K562 (cell line): ENCODE results near the gene ACAD8. TPM values are rescaled to one million over a fixed set of nuclear protein-coding genes. Genes with fewer than 3 reads are reported as not detected.
A peak's percentile ranks its signal among the peaks of the same experiment; 100 is the strongest.

Experiments
- ATAC-seq: fragments of 200-7000 bp; cut with Tn5 transposase; 3 replicates; pipeline ENCODE4 v1.9.1; 2020; ENCODE audit warnings: moderate library complexity
- BruUV-seq: library from RNA; stranded (reverse); fragments of 400-500 nt; replicated peaks from 2 replicates; lab custom pipeline; 2021; lab: Mats Ljungman, UMichigan
- CTCF ChIA-PET: fragments of 300-600 bp; formaldehyde crosslinking; extraction: SDS; loops from one replicate; lab custom pipeline; 2021; ENCODE audit warnings: low intra/inter-chr PET ratio; lab: Yijun Ruan, JAX
- POLR2A ChIA-PET: fragments of 300-600, 350-650 bp; sonication (Branson Sonifier 250); formaldehyde crosslinking; extraction: SDS; loops from one replicate; lab custom pipeline; 2021; ENCODE audit warnings: antibody characterized with exemption, inconsistent platforms; lab: Yijun Ruan, JAX
- DNase-seq, 4 experiments: peaks; one replicate each; pipeline versions ENCODE4 v3.0.0 to v3.0.0-alpha.2; 2011 to 2018; ENCODE audit warnings: low spot score in 3 of 4, mixed read lengths in 3 of 4; ENCODE audit errors: extremely low read depth in 1 of 4
- FAIRE-seq: peaks from 2 replicates; lab custom pipeline; 2011; peaks lifted over from hg19 to GRCh38; lab: Jason Lieb, UNC
- H2AFZ ChIP-seq: 2 replicates; pipeline ENCODE4 v1.6.0; 2011; ENCODE audit warnings: low read depth, low read length, control low read depth, inconsistent platforms
- H3K27ac ChIP-seq: fragments of 200-600 bp; 3 replicates; pipeline ENCODE4 v1.8.0; 2011; ENCODE audit warnings: low read depth, mild to moderate bottlenecking, control low read depth, inconsistent platforms, low read length, moderate library complexity, mixed read lengths; ENCODE audit errors: extremely low read depth
- H3K27me3 ChIP-seq, 2 experiments: fragments of 300-600 bp in 1 of 2; 2 replicates in 1 of 2; 3 replicates in 1 of 2; pipeline versions ENCODE4 v1.6.0 to v1.8.0; 2011; ENCODE audit warnings: inconsistent platforms in 2 of 2, low read length in 2 of 2, mild to moderate bottlenecking in 1 of 2, mixed read lengths in 1 of 2, moderate library complexity in 1 of 2; ENCODE audit not compliant: control insufficient read depth in 2 of 2, insufficient read depth in 2 of 2
- H3K36me3 ChIP-seq: fragments of 300-600 bp; 3 replicates; pipeline ENCODE4 v1.8.0; 2011; ENCODE audit warnings: mild to moderate bottlenecking, low read length, inconsistent platforms; ENCODE audit not compliant: control insufficient read depth, insufficient read depth
- H3K4me1 ChIP-seq, 2 experiments: fragments of 200-600 bp in 1 of 2; replicated peaks in 1 of 2; 2 replicates in 1 of 2; 3 replicates in 1 of 2; pipeline versions ENCODE4 v1.5.1 to v1.8.0; 2011; ENCODE audit warnings: inconsistent platforms in 2 of 2, low read length in 2 of 2, mild to moderate bottlenecking in 1 of 2, mixed read lengths in 1 of 2, moderate library complexity in 1 of 2; ENCODE audit not compliant: control insufficient read depth in 2 of 2, insufficient read depth in 2 of 2
- H3K4me2 ChIP-seq: 2 replicates; pipeline ENCODE4 v1.6.1; 2011; ENCODE audit warnings: low read length, control low read depth, inconsistent platforms, mixed read lengths; ENCODE audit not compliant: insufficient read depth
- H3K4me3 ChIP-seq: fragments of 200-600 bp; sonication (generic), shearing (Covaris generic); 2 replicates; pipeline ENCODE4 v1.5.1; 2016; ENCODE audit warnings: control low read depth, inconsistent platforms
- H3K79me2 ChIP-seq: fragments of 200-600 bp; 3 replicates; pipeline ENCODE4 v1.8.0; 2011; ENCODE audit warnings: low read length, inconsistent platforms; ENCODE audit not compliant: control insufficient read depth, insufficient read depth
- H3K9ac ChIP-seq, 2 experiments: 2 replicates each; pipeline versions ENCODE4 v1.6.0 to v1.6.1; 2011; ENCODE audit warnings: low read depth in 2 of 2, low read length in 2 of 2, control low read depth in 1 of 2, inconsistent platforms in 1 of 2, mild to moderate bottlenecking in 1 of 2, mixed read lengths in 1 of 2; ENCODE audit not compliant: insufficient read depth in 1 of 2
- H3K9me1 ChIP-seq: one replicate; pipeline ENCODE4 v1.6.0; 2011; ENCODE audit warnings: inconsistent platforms, mild to moderate bottlenecking, low read length, moderate library complexity; ENCODE audit not compliant: control insufficient read depth, insufficient read depth
- H3K9me3 ChIP-seq: replicated peaks from 2 replicates; pipeline ENCODE4 v1.5.1; 2011; ENCODE audit warnings: low read depth, low read length, inconsistent platforms; ENCODE audit not compliant: control insufficient read depth, insufficient read depth
- H4K20me1 ChIP-seq: replicated peaks from 2 replicates; pipeline ENCODE4 v1.6.1; 2011; ENCODE audit warnings: low read length, inconsistent platforms, mixed read lengths; ENCODE audit not compliant: control insufficient read depth, insufficient read depth
- ATF1 ChIP-seq, 2 experiments: fragments of 450-650 bp in 1 of 2; IDR thresholded peaks; 2 replicates each; pipeline ENCODE4 v1.6.1; 2016; ENCODE audit warnings: missing compliant biosample characterization in 1 of 2, missing genetic modification characterization in 1 of 2
- ATF3 ChIP-seq, 2 experiments: fragments of 450-650 bp in 1 of 2; sonication (generic) in 1 of 2; formaldehyde crosslinking in 1 of 2; IDR thresholded peaks in 1 of 2; conservative IDR thresholded peaks in 1 of 2; 2 replicates each; pipeline versions ENCODE4 v1.6.1 to v1.8.1; 2016 to 2023; ENCODE audit warnings: mild to moderate bottlenecking in 2 of 2, moderate library complexity in 2 of 2, inconsistent platforms in 1 of 2, missing genetic modification reagents in 1 of 2
- ATF7 ChIP-seq: fragments of 450-650 bp; IDR thresholded peaks from 2 replicates; pipeline ENCODE4 v1.7.1; 2014; ENCODE audit warnings: mild to moderate bottlenecking, moderate library complexity
- CEBPB ChIP-seq: fragments of 450-650 bp; IDR thresholded peaks from 2 replicates; pipeline ENCODE4 v1.6.1; 2016; ENCODE audit warnings: missing genetic modification characterization, missing compliant biosample characterization
- CEBPG ChIP-seq, 3 experiments: fragments of 200-800 bp in 1 of 3; sonication (Bioruptor generic) in 1 of 3; sonication (generic) in 1 of 3; formaldehyde crosslinking in 1 of 3; IDR thresholded peaks in 2 of 3; conservative IDR thresholded peaks in 1 of 3; 2 replicates each; pipeline versions ENCODE4 v1.6.1 to v1.8.0; 2016 to 2022; ENCODE audit warnings: missing compliant biosample characterization in 2 of 3, missing genetic modification characterization in 2 of 3, mild to moderate bottlenecking in 1 of 3, missing genetic modification reagents in 1 of 3
- CREM ChIP-seq: IDR thresholded peaks from 2 replicates; pipeline ENCODE4 v1.6.1; 2014; ENCODE audit warnings: antibody characterized with exemption, low read depth
- MEF2A ChIP-seq: IDR thresholded peaks from 2 replicates; pipeline ENCODE4 v1.6.1; 2011; ENCODE audit warnings: low read depth, mild to moderate bottlenecking, low read length, moderate library complexity; ENCODE audit not compliant: control insufficient read depth
- MEIS2 ChIP-seq: fragments of 450-650 bp; IDR thresholded peaks from 2 replicates; pipeline ENCODE4 v1.6.1; 2014; ENCODE audit warnings: mild to moderate bottlenecking; ENCODE audit not compliant: partially characterized antibody
- PBX2 ChIP-seq, 2 experiments: IDR thresholded peaks in 1 of 2; conservative IDR thresholded peaks in 1 of 2; 2 replicates each; pipeline ENCODE4 v1.6.1; 2016; ENCODE audit warnings: low read depth in 2 of 2, mild to moderate bottlenecking in 1 of 2, missing compliant biosample characterization in 1 of 2, missing genetic modification characterization in 1 of 2, moderate library complexity in 1 of 2
- RBM22 ChIP-seq: fragments of 200-400 bp; formaldehyde crosslinking; IDR thresholded peaks from 2 replicates; pipeline ENCODE4 v1.6.1; 2018; ENCODE audit warnings: low read length, low read depth; ENCODE audit not compliant: poor library complexity, severe bottlenecking
- ZBTB12 ChIP-seq: fragments of 250-450 bp; sonication (Bioruptor Pico); IDR thresholded peaks from 2 replicates; pipeline ENCODE4 v1.4.0; 2020
- WGBS: fragments of 100-300 bp; shearing (Covaris generic); methylation state at CpG from one replicate; pipeline ENCODE4 v1.1.6; 2016; ENCODE audit warnings: low coverage, mixed read lengths; ENCODE audit not compliant: insufficient coverage; ENCODE audit errors: missing lambda C conversion rate; 5-methylcytosine and 5-hydroxymethylcytosine counted together
- in situ Hi-C: fragments of 300-500 bp; cut with MboI; formaldehyde crosslinking; loops from 4 replicates; pipeline ENCODE4 v1.15.0; 2018; ENCODE audit warnings: inconsistent platforms, mixed read lengths
- intact Hi-C: fragments of 100-400 bp; cut with micrococcal nuclease; formaldehyde crosslinking; loops from 2 replicates; pipeline ENCODE4 v1.14.2; 2022
- polyA plus RNA-seq, 8 experiments: library from polyadenylated mRNA; depleted of rRNA in 4 of 8; stranded (reverse) in 5 of 8; unstranded in 3 of 8; fragments of >200 nt; fragmentation: Nextera tagmentation in 2 of 8; fragmentation: Illumina TruSeq in 1 of 8; extraction: Ambion mirVana in 2 of 8; extraction: Trizol in 1 of 8; gene quantifications; 2 replicates each; pipeline versions ENCODE4 v1.2.1 to v1.2.3, GENCODE V29; 2011 to 2014; ENCODE audit warnings: inconsistent platforms in 1 of 8, missing spikeins in 1 of 8
- total RNA-seq, 7 experiments: library from RNA; depleted of rRNA in 6 of 7; stranded (reverse); fragments of >200 nt in 6 of 7; fragmentation: Illumina TruSeq in 2 of 7; extraction: Trizol in 2 of 7; gene quantifications; 2 replicates each; pipeline versions ENCODE4 v1.2.1 to v1.2.3, GENCODE V29; 2011 to 2021; ENCODE audit warnings: low replicate concordance in 1 of 7

Gene ACAD8
- total and polyA plus RNA-seq, 9 of the 15 experiments (the other 6 are each of a cell fraction or from before 2014, with no cell fraction given), result 6.5 to 34.1 (median 20.1) TPM

- CTCF ChIA-PET, result no interaction called here
- no peaks in the 10 kb centered on the region for H3K79me2 ChIP-seq
- H3K9ac ChIP-seq, result no peak overlapping the region
- no peaks in the 10 kb centered on the region for H3K9me1 ChIP-seq
- peaks cover 41 to 71% of the 10 kb centered on the region in 2 experiments for H3K27me3 ChIP-seq
- H3K4me2 ChIP-seq, result no peak overlapping the region
- no peaks in the 10 kb centered on the region for H3K9me3 ChIP-seq
- peaks cover 7 to 17% of the 10 kb centered on the region in 2 experiments; a peak in 3 of 5 replicates for H3K4me1 ChIP-seq
- no peak overlapping the region for H3K4me3 ChIP-seq
- WGBS, result 4% methylated on average over 16 of the region's 18 CpGs
- no peaks in the 10 kb centered on the region for H4K20me1 ChIP-seq
- TF ChIP-seq CREM (peak; percentile 85), MEF2A (no peak), CEBPG (CRISPR knock-in tag; IDR thresholded peaks at IDR 0.05) (no peak), CEBPG (tag; conservative IDR thresholded peaks at IDR 0.05 in 1 of 2, IDR thresholded peaks at IDR 0.05 in 1 of 2) (peak; percentile 42 to 64; a peak in 3 of 4 replicates), MEIS2 (peak; percentile 33), ATF3 (IDR thresholded peaks at IDR 0.05) (peak; percentile 48), ATF3 (CRISPR knock-in tag; conservative IDR thresholded peaks at IDR 0.05) (no peak), ATF1 (CRISPR knock-in tag; IDR thresholded peaks at IDR 0.05) (no peak), ATF1 (tag; IDR thresholded peaks at IDR 0.05) (peak; percentile 87), CEBPB (peak; percentile 62), RBM22 (no peak), PBX2 (CRISPR knock-in tag; IDR thresholded peaks at IDR 0.05; ENCODE audit: low read depth) (no peak), PBX2 (tag; conservative IDR thresholded peaks at IDR 0.05; ENCODE audit: low read depth) (0 out of 2 replicates have a peak, but pooled peaks have one; percentile 29), ZBTB12 (CRISPR knock-in tag) (0 out of 2 replicates have a peak, but pooled peaks have one; percentile 15), ATF7 (peak; percentile 79; the same call in 1 of the 2 replicates)
- no peak overlapping the region for H3K27ac ChIP-seq
- peak in 3 of 4 experiments; percentile 26 to 41 (median 30) for DNase-seq
- FAIRE-seq, result no peak
- POLR2A ChIA-PET, result interaction anchor here (0.8 to 1.2 kb wide), 3 partner anchors 9 to 17 kb away, joined by 3 read pairs; no protein-coding TSS in a partner anchor
- no peak overlapping the region for H2AFZ ChIP-seq
- H3K36me3 ChIP-seq, result no peaks in the 10 kb centered on the region
- in situ Hi-C loops, result no loop called here
- peak; percentile 13; the same call in 1 of the 3 replicates for ATAC-seq
- intact Hi-C loops, result loop anchor here (5.0 kb wide), 1 partner anchor 50 kb away; no protein-coding TSS in a partner anchor
- BruUV-seq, result no TSS peak
Measured at GRCh38 chr11:134272381-134273316, 19.3 kb downstream of the ACAD8 start.
